Keratinocyte (primary cell): ENCODE measurements around the gene PCCA.

Source experiments
- EZH2 ChIP-seq: IDR thresholded peaks from one replicate; pipeline ENCODE4 v1.6.1; 2012; ENCODE audit warnings: inconsistent platforms, mild to moderate bottlenecking, low read length, moderate library complexity
- TF ChIP-seq, protein P1 (sequence below), 3 experiments: IDR thresholded peaks in 1 of 3; conservative IDR thresholded peaks in 1 of 3; optimal IDR thresholded peaks in 1 of 3; 2 replicates in 2 of 3; 3 replicates in 1 of 3; pipeline versions ENCODE3 to v1.5.1; 2011; ENCODE audit warnings: low read length in 3 of 3, mild to moderate bottlenecking in 3 of 3, moderate library complexity in 2 of 3, control low read depth in 1 of 3, inconsistent platforms in 1 of 3; ENCODE audit not compliant: insufficient read depth in 2 of 3; ENCODE audit errors: extremely low read depth in 1 of 3

GRCh38 chr13:100068133-100068931 is 20.6 kb upstream of the PCCA start:
- TF ChIP-seq, protein P1, sequence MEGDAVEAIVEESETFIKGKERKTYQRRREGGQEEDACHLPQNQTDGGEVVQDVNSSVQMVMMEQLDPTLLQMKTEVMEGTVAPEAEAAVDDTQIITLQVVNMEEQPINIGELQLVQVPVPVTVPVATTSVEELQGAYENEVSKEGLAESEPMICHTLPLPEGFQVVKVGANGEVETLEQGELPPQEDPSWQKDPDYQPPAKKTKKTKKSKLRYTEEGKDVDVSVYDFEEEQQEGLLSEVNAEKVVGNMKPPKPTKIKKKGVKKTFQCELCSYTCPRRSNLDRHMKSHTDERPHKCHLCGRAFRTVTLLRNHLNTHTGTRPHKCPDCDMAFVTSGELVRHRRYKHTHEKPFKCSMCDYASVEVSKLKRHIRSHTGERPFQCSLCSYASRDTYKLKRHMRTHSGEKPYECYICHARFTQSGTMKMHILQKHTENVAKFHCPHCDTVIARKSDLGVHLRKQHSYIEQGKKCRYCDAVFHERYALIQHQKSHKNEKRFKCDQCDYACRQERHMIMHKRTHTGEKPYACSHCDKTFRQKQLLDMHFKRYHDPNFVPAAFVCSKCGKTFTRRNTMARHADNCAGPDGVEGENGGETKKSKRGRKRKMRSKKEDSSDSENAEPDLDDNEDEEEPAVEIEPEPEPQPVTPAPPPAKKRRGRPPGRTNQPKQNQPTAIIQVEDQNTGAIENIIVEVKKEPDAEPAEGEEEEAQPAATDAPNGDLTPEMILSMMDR (optimal IDR thresholded peaks at IDR 0.05 in 1 of 3, IDR thresholded peaks at IDR 0.05 in 1 of 3, conservative IDR thresholded peaks at IDR 0.05 in 1 of 3; ENCODE audit: extremely low read depth in 1 of 3, insufficient read depth in 2 of 3, low read length in 3 of 3): no peak
- no peak for TF ChIP-seq EZH2
